GM12878 (cell line): ENCODE measurements around the gene EMID1.

Experiments
- CBFB ChIP-seq: IDR thresholded peaks from 2 replicates; pipeline ENCODE4 v1.6.1; 2016; ENCODE audit warnings: antibody characterized with exemption, low read depth
- CHD4 ChIP-seq: fragments of 200-600 bp; sonication (generic); IDR thresholded peaks from 2 replicates; pipeline ENCODE4 v1.6.1; 2016; ENCODE audit warnings: mild to moderate bottlenecking
- EZH2 ChIP-seq: IDR thresholded peaks from 2 replicates; pipeline ENCODE4 v1.6.1; 2012; ENCODE audit warnings: low read depth, mild to moderate bottlenecking, control low read depth, inconsistent platforms, low read length, borderline replicate concordance; ENCODE audit not compliant: control insufficient read depth
- MEF2A ChIP-seq: IDR thresholded peaks from 2 replicates; pipeline ENCODE4 v1.6.1; 2011; ENCODE audit warnings: low read depth, mild to moderate bottlenecking, low read length, moderate library complexity; ENCODE audit not compliant: insufficient read depth
- MXI1 ChIP-seq: fragments of 150-350 bp; IDR thresholded peaks from 2 replicates; pipeline ENCODE4 v1.6.1; 2011; ENCODE audit warnings: low read depth, mild to moderate bottlenecking, inconsistent platforms, low read length, improper control_type of control experiment
- NFYB ChIP-seq: IDR thresholded peaks from 2 replicates; pipeline ENCODE4 v1.6.1; 2011; ENCODE audit warnings: low read depth, mild to moderate bottlenecking, low read length, improper control_type of control experiment, moderate library complexity; ENCODE audit not compliant: insufficient read depth
- POLR2A ChIP-seq: IDR thresholded peaks from 2 replicates; pipeline ENCODE4 v1.6.1; 2011; ENCODE audit warnings: low read depth, mild to moderate bottlenecking, low read length
- POLR2AphosphoS5 ChIP-seq: IDR thresholded peaks from 2 replicates; pipeline ENCODE4 v1.6.1; 2011; ENCODE audit warnings: mild to moderate bottlenecking, low read length, inconsistent platforms
- SMC3 ChIP-seq: IDR thresholded peaks from 2 replicates; pipeline ENCODE4 v1.6.1; 2011; ENCODE audit warnings: low read length, improper control_type of control experiment, borderline replicate concordance
- TF ChIP-seq, protein P1 (sequence below): IDR thresholded peaks from 2 replicates; pipeline ENCODE4 v1.6.1; 2012; ENCODE audit warnings: mild to moderate bottlenecking, low read depth, low read length

DNA sequence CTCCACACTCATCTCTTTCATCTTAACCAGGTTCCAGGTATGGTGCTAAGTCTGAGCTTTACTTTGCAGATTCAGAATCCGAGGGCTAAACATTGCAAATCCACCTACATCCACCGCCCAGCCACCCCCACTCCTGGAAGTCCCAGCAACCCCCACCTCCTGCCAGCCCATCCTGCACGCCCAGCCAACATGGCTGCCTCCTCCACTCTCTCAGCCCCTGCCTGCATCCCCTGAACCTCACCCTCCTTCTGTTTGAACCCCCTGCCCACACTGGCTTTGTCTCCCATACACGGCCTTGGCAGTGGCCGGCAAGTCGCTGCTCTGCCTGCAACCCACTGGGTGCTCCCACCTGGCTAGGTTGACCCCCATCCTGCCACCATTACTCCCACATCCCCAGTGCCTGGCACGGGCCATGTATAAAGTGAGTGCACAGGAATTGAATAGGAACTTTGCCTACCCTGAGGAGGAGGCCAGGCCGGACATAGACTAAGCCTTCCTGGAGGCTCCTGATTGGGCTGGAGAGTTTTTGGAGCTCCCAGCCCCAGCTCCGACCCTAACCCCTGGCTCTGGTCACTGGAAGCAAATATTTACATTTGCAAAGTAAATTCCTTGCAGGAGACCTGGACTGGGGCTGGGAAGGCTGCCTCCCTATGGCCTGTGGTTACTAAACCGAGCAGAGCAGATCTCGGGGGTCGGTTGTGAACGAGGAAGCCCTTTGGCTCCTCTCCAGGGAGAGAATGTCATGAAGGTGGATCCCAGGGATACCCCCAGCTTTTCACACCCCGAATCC is 14.4 kb downstream of the EMID1 start:
- no peak for TF ChIP-seq SMC3
- no peak for TF ChIP-seq POLR2A
- TF ChIP-seq EZH2: no peak
- TF ChIP-seq MXI1: no peak
- no peak for TF ChIP-seq MEF2A
- no peak for TF ChIP-seq POLR2AphosphoS5
- TF ChIP-seq, protein P1, sequence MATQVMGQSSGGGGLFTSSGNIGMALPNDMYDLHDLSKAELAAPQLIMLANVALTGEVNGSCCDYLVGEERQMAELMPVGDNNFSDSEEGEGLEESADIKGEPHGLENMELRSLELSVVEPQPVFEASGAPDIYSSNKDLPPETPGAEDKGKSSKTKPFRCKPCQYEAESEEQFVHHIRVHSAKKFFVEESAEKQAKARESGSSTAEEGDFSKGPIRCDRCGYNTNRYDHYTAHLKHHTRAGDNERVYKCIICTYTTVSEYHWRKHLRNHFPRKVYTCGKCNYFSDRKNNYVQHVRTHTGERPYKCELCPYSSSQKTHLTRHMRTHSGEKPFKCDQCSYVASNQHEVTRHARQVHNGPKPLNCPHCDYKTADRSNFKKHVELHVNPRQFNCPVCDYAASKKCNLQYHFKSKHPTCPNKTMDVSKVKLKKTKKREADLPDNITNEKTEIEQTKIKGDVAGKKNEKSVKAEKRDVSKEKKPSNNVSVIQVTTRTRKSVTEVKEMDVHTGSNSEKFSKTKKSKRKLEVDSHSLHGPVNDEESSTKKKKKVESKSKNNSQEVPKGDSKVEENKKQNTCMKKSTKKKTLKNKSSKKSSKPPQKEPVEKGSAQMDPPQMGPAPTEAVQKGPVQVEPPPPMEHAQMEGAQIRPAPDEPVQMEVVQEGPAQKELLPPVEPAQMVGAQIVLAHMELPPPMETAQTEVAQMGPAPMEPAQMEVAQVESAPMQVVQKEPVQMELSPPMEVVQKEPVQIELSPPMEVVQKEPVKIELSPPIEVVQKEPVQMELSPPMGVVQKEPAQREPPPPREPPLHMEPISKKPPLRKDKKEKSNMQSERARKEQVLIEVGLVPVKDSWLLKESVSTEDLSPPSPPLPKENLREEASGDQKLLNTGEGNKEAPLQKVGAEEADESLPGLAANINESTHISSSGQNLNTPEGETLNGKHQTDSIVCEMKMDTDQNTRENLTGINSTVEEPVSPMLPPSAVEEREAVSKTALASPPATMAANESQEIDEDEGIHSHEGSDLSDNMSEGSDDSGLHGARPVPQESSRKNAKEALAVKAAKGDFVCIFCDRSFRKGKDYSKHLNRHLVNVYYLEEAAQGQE: no peak
- TF ChIP-seq CHD4: no peak
- TF ChIP-seq CBFB: no peak
- TF ChIP-seq NFYB: no peak
